ENCODE data around the gene MTSS2.

Gene MTSS2, protein sequence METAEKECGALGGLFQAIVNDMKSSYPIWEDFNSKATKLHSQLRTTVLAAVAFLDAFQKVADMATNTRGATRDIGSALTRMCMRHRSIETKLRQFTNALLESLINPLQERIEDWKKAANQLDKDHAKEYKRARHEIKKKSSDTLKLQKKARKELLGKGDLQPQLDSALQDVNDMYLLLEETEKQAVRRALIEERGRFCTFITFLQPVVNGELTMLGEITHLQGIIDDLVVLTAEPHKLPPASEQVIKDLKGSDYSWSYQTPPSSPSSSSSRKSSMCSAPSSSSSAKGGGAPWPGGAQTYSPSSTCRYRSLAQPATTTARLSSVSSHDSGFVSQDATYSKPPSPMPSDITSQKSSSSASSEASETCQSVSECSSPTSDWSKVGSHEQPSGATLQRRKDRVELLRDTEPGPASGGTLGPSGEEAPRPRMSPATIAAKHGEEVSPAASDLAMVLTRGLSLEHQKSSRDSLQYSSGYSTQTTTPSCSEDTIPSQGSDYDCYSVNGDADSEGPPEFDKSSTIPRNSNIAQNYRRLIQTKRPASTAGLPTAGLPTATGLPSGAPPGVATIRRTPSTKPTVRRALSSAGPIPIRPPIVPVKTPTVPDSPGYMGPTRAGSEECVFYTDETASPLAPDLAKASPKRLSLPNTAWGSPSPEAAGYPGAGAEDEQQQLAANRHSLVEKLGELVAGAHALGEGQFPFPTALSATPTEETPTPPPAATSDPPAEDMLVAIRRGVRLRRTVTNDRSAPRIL

DNA sequence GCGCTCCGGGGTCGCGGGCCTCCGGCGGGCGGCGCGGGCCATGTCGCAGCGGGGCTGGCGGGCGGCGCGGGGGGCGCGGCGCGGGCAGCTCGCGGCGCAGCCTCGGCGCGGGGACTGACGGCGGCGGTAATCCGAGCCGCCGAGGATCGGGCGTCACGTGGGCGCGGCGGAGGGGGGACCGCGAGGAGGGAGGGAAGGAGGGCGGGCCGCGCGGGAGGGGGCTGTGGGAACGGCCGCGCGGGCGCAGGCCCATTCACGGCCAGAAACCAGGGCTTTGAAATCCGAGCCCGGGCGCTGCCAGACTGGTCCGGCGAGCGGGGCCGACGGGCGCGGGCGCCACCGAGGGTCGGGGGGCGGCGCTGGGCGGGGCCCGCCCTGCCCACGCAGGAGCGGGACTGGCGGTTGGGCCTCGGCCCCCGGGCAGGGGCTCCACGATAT is at the start of gene MTSS2:
Gene MTSS2 (minus strand): TSS at position 116 of the 438 bp plus-strand sequence. CDS start 262 bp downstream, outside the sequence.
- no peak within 1 kb of the TSS for H3K4me3 ChIP-seq (ENCODE audit: low read depth, low read length)
- TF ChIP-seq, protein P1, sequence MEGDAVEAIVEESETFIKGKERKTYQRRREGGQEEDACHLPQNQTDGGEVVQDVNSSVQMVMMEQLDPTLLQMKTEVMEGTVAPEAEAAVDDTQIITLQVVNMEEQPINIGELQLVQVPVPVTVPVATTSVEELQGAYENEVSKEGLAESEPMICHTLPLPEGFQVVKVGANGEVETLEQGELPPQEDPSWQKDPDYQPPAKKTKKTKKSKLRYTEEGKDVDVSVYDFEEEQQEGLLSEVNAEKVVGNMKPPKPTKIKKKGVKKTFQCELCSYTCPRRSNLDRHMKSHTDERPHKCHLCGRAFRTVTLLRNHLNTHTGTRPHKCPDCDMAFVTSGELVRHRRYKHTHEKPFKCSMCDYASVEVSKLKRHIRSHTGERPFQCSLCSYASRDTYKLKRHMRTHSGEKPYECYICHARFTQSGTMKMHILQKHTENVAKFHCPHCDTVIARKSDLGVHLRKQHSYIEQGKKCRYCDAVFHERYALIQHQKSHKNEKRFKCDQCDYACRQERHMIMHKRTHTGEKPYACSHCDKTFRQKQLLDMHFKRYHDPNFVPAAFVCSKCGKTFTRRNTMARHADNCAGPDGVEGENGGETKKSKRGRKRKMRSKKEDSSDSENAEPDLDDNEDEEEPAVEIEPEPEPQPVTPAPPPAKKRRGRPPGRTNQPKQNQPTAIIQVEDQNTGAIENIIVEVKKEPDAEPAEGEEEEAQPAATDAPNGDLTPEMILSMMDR (IDR thresholded peaks at IDR 0.05; ENCODE audit: borderline replicate concordance, insufficient read depth, low read depth, low read length), result no peak

DNA sequence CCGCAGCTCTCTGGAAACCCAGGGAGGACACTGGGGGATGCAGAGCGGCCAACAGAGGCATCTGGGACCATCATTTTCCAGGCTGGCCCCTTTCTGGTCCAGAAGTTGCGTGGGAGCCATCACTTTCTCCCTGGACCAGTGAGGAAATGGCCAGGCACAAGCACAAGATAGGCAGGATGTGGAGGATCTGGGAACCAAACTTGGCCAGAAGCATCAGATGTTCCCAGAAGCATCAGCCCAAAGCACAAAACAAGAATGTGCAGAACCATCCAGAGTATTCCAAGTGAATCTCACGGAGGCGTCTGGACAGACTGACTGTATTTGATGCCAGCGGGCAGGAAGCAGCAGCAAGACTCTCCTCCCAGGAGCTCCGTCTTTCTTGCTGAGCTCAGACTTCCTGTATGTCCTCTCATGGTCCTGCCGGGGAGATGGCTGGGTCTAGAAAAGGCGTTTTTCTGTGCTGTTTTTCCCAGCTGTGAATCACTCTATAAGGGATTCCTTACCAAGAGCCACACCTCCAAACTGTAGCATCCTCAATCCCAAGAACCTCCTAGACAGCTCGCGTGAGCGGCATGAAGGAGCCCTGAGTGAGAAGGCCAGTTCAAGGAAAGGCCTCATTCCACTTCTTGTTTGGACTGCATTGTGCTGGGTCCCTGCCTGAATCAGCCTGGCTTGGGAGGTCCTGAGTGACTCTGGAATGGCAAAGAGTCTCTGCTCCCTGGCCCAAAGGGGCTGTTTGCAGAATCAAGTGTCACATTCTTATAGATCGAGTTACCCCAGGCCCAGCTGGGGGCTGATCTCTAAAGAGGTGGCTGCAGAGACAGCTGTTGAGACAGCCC is 49.5 kb upstream of the MTSS2 start:
- TF ChIP-seq, protein P1 (IDR thresholded peaks at IDR 0.05; ENCODE audit: borderline replicate concordance, insufficient read depth, low read depth, low read length), result no peak
- no peak overlapping the region for H3K4me3 ChIP-seq (ENCODE audit: low read depth, low read length)

DNA sequence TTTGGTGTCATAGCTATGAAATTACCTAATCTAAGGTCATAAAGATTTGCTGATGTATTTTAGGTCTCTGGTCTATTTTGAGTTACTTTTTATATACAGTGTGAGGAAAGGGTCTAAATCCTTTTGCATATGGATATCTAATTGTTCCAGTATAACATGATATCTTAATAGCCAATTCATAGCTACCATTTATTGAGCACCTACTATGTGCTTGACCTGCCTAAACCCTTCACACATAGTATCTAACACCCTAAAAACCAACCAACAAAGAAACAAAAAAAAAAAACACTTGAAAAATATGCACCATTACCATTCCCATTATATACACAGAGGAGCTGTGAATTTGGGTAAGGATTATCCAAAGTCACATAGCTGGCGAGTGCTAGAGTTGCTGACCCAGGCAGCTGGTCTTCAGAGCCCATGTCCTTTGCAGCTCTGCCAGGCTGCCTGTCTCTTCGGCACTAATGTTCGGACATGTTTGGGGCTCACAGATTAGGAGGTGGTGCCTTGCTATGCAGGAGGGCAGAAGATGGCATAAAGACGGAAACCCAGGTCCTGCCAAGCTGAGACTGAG is 48.8 kb upstream of the MTSS2 start:
- TF ChIP-seq, protein P1 (IDR thresholded peaks at IDR 0.05; ENCODE audit: borderline replicate concordance, insufficient read depth, low read depth, low read length), result no peak
- H3K4me3 ChIP-seq (ENCODE audit: low read depth, low read length), result no peak overlapping the region

DNA sequence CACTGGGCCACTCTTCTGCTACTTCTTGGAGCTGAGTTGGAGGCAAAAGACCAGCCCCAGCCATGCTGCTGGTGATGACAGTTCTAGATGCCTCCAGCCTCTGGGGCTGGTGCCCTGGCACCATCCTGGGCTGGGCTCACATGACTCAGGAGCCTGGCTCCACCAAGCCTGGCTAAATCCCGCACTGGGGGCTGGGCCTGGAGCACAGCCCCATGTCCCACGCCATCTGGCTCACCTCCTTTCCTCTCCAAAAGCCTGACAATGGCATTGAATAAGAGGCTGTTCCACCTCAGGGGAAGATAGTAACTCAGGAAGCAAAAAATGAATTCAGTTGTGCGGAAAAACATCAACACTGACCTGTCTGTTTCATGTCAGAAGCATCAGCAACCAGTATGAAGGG is 45.1 kb upstream of the MTSS2 start:
- TF ChIP-seq, protein P1 (IDR thresholded peaks at IDR 0.05; ENCODE audit: borderline replicate concordance, insufficient read depth, low read depth, low read length), result no peak
- H3K4me3 ChIP-seq (ENCODE audit: low read depth, low read length), result no peak overlapping the region

DNA sequence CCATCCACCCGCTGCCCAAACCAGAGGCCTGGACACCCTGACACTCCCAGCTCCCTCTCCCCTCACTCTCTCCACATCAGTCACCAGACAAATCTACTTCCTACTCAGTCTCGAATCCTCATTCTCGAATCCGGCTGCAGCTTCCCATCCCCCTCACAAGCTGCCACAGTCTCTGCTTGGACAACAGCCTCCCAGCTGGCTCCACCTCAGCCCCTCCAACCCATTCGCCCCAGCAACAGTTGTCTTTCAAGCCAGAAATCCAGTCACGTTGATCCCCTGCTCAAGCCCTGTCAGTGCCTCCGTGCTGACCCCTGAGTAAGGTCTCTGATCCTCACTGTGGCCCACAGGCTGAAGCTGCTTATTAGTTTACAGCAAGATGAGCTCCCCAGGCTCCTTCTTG is 44.2 kb upstream of the MTSS2 start:
- TF ChIP-seq, protein P1 (IDR thresholded peaks at IDR 0.05; ENCODE audit: borderline replicate concordance, insufficient read depth, low read depth, low read length), result no peak
- H3K4me3 ChIP-seq (ENCODE audit: low read depth, low read length), result no peak overlapping the region

DNA sequence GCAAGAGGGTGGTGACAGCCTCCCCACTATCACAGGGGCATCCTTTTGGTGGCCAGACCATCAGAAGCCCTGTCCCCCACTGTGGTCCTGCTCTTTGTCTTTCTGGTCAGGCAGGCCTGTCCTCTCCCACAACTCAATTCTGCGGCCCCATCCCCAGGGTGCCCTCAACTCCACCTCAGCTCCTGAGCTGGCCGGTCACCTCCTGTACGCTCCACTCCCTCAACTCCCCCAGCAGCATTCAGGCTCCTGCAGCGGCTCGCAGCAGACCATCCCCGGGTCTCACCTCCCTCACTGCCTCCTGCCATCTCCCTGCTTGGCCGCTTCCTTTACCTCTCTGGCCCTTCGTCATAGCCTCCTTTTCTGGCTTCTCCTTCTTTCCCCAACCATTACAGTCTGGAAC is 43.4 kb upstream of the MTSS2 start:
- TF ChIP-seq, protein P1 (IDR thresholded peaks at IDR 0.05; ENCODE audit: borderline replicate concordance, insufficient read depth, low read depth, low read length), result no peak
- no peak overlapping the region for H3K4me3 ChIP-seq (ENCODE audit: low read depth, low read length)

All from GM12875 (cell line).